B cell (primary cell): ENCODE measurements around the gene DEDD2. TPM values are rescaled to one million over a fixed set of nuclear protein-coding genes. Genes with fewer than 3 reads are reported as not detected.

Source experiments
- ATAC-seq: fragments of 200-7000 bp; cut with Tn5 transposase; one replicate; pipeline ENCODE4 v1.10.0; 2021; ENCODE audit warnings: low read depth, mild to moderate bottlenecking, moderate number of reproducible peaks, moderate library complexity
- CTCF ChIA-PET: fragments of 350-600 bp; sonication (Branson Sonifier 250); formaldehyde crosslinking; loops from one replicate; lab custom pipeline; 2021; ENCODE audit warnings: antibody characterized with exemption, inconsistent platforms; lab: Charles Lee
- POLR2A ChIA-PET: fragments of 350-600 bp; sonication (Branson Sonifier 250); formaldehyde crosslinking; loops from one replicate; lab custom pipeline; 2021; ENCODE audit warnings: antibody characterized with exemption; lab: Charles Lee
- DNase-seq: peaks from one replicate; pipeline ENCODE4 v3.0.0; 2013
- H2AFZ ChIP-seq: 2 replicates; pipeline ENCODE4 v1.6.1; 2012; ENCODE audit warnings: mild to moderate bottlenecking, low read depth, low read length; ENCODE audit not compliant: insufficient read depth, poor library complexity, severe bottlenecking
- H3K27ac ChIP-seq, 2 donors: 1 replicate in 1 of 2; 2 replicates in 1 of 2; pipeline ENCODE4 v1.5.1; 2012 to 2013; ENCODE audit warnings: low read length in 2 of 2, mild to moderate bottlenecking in 2 of 2, moderate library complexity in 1 of 2
- H3K27me3 ChIP-seq, 4 experiments: fragments of 200-600 bp in 1 of 4; sonication (generic) in 1 of 4; replicated peaks in 1 of 4; 1 replicate in 2 of 4; 2 replicates in 2 of 4; pipeline versions ENCODE4 v1.6.1 to v1.7.0; 2013 to 2016; ENCODE audit warnings: low read length in 3 of 4, mild to moderate bottlenecking in 2 of 4, mixed read lengths in 1 of 4, moderate library complexity in 1 of 4; ENCODE audit not compliant: insufficient read depth in 4 of 4, control insufficient read depth in 3 of 4; ENCODE audit errors: control extremely low read depth in 1 of 4
- H3K36me3 ChIP-seq, 2 experiments: replicated peaks in 1 of 2; 1 replicate in 1 of 2; 2 replicates in 1 of 2; pipeline versions ENCODE4 v1.6.1 to v1.7.1; 2013; ENCODE audit warnings: low read length in 1 of 2; ENCODE audit not compliant: insufficient read depth in 2 of 2, control insufficient read depth in 1 of 2; ENCODE audit errors: control extremely low read depth in 1 of 2, extremely low read depth in 1 of 2
- H3K4me1 ChIP-seq, 2 donors: fragments of 200-600 bp in 1 of 2; sonication (generic) in 1 of 2; 1 replicate in 1 of 2; 2 replicates in 1 of 2; pipeline versions ENCODE4 v1.5.1 to v1.6.1; 2013 to 2017; ENCODE audit warnings: low read length in 2 of 2; ENCODE audit not compliant: control insufficient read depth in 2 of 2, insufficient read depth in 2 of 2
- H3K4me2 ChIP-seq: replicated peaks from 2 replicates; pipeline ENCODE3; 2012; ENCODE audit warnings: mild to moderate bottlenecking, low read depth, low read length; ENCODE audit not compliant: poor library complexity, severe bottlenecking
- H3K4me3 ChIP-seq, 5 experiments: fragments of 200-600 bp in 1 of 5; sonication (generic) in 1 of 5; 1 replicate in 3 of 5; 2 replicates in 2 of 5; pipeline versions ENCODE4 v1.5.1 to v1.7.0; 2011 to 2016; ENCODE audit warnings: low read length in 4 of 5, mild to moderate bottlenecking in 4 of 5, low read depth in 2 of 5, control low read depth in 1 of 5, moderate library complexity in 1 of 5; ENCODE audit not compliant: insufficient read depth in 1 of 5; ENCODE audit errors: control extremely low read depth in 1 of 5, extremely low read depth in 1 of 5
- H3K79me2 ChIP-seq: fragments of 200-600 bp; sonication (generic); one replicate; pipeline ENCODE4 v1.6.0; 2016; ENCODE audit warnings: low read length; ENCODE audit not compliant: control insufficient read depth, insufficient read depth
- H3K9ac ChIP-seq: fragments of 200-600 bp; sonication (generic); 2 replicates; pipeline ENCODE4 v1.6.1; 2017; ENCODE audit warnings: mild to moderate bottlenecking, low read length, moderate library complexity
- H3K9me3 ChIP-seq, 3 donors: one replicate each; pipeline versions ENCODE4 v1.6.1 to v1.7.1; 2013; ENCODE audit warnings: low read length in 2 of 3; ENCODE audit not compliant: control insufficient read depth in 2 of 3, insufficient read depth in 1 of 3; ENCODE audit errors: control extremely low read depth in 1 of 3
- H4K20me1 ChIP-seq: 2 replicates; pipeline ENCODE4 v1.6.0; 2012; ENCODE audit warnings: mild to moderate bottlenecking, low read length; ENCODE audit not compliant: insufficient read depth, control insufficient read depth, poor library complexity, severe bottlenecking
- H3K27ac Mint-ChIP-seq: one replicate; pipeline ENCODE4 v1.8.0; 2021; ENCODE audit warnings: mixed read lengths
- H3K27me3 Mint-ChIP-seq: one replicate; pipeline ENCODE4 v1.8.0; 2021; ENCODE audit warnings: mixed read lengths
- H3K4me1 Mint-ChIP-seq: one replicate; pipeline ENCODE4 v1.8.0; 2021; ENCODE audit warnings: mixed read lengths
- H3K4me3 Mint-ChIP-seq: one replicate; pipeline ENCODE4 v1.8.0; 2021; ENCODE audit warnings: mixed read lengths
- H3K9me3 Mint-ChIP-seq: one replicate; pipeline ENCODE4 v1.8.0; 2022; ENCODE audit warnings: mixed read lengths; ENCODE audit not compliant: insufficient read depth
- EZH2 ChIP-seq: IDR thresholded peaks from 2 replicates; pipeline ENCODE4 v1.6.1; 2012; ENCODE audit warnings: borderline replicate concordance, low read depth, mild to moderate bottlenecking, moderate library complexity, low read length; ENCODE audit not compliant: insufficient read depth, poor library complexity, severe bottlenecking
- WGBS: methylation state at CpG from one replicate; pipeline ENCODE4 v1.1.5; 2013; ENCODE audit warnings: missing lambda C conversion rate; ENCODE audit not compliant: insufficient coverage; 5-methylcytosine and 5-hydroxymethylcytosine counted together
- intact Hi-C: fragments of 100-400 bp; cut with micrococcal nuclease; formaldehyde crosslinking; loops from one replicate; pipeline ENCODE4 v1.10.0; 2022
- polyA plus RNA-seq: library from polyadenylated mRNA; depleted of rRNA; stranded (reverse); fragments of >200 nt; gene quantifications from 2 replicates; pipeline ENCODE4 v1.2.3, GENCODE V29; 2012
- total RNA-seq, 2 donors: library from RNA; stranded (reverse); fragments of 120-200 nt in 1 of 2; gene quantifications; 1 replicate in 1 of 2; 2 replicates in 1 of 2; pipeline versions ENCODE4 v1.2.3 to v1.2.4, GENCODE V29; 2013 to 2022
- TF ChIP-seq, protein P1 (sequence below): fragments of 200-600 bp; IDR thresholded peaks from one replicate; pipeline ENCODE4 v1.8.0; 2022; ENCODE audit warnings: antibody characterized with exemption, mild to moderate bottlenecking

DEDD2 gene
- total and polyA plus RNA-seq, 2 donors (not counting 1 experiment from before 2014, with no cell fraction given) = 52.8 to 90.6 TPM

DNA sequence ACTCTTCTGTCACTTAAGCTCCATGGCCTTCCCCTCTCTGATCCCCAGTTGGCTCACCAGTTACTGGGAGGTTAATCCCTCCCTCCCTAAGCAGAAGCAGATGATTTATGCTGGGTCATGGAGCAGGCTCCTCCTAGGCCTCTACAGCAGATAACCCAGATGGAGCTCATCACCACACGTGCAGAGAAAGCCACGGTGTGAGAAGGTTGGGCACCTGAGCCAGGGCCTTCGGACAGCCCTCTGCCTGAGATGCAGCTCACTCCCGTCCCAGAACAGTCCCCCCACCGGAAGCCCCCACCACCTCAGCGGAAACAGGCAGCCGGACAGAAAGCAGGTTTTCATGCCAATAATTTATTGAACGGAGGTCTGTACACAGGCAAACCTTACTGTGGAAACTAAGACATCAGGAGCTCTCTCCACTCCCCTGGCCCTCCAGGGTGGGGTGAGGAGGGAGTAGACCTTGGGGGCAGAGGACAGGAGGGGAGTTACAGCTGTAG is 12.4 kb upstream of the DEDD2 start:
- 70% methylated on average over 3 of the region's 8 CpGs for WGBS
- H3K79me2 ChIP-seq = peaks cover 29% of the 10 kb centered on the region
- DNase-seq (no peak), ATAC-seq (no peak)
- H3K4me3 ChIP-seq = no peak overlapping the region
- H3K4me1 ChIP-seq = no peaks in the 10 kb centered on the region
- intact Hi-C loops = no loop called here
- H3K27ac ChIP-seq = no peak overlapping the region
- no peak overlapping the region for H2AFZ ChIP-seq
- CTCF ChIA-PET = no interaction called here
- H3K36me3 ChIP-seq = peaks cover 2 to 76% of the 10 kb centered on the region in 2 experiments
- no peaks in the 10 kb centered on the region for H3K27me3 ChIP-seq
- H3K9ac ChIP-seq = no peak overlapping the region
- TF ChIP-seq EZH2 = no peak
- TF ChIP-seq, protein P1, sequence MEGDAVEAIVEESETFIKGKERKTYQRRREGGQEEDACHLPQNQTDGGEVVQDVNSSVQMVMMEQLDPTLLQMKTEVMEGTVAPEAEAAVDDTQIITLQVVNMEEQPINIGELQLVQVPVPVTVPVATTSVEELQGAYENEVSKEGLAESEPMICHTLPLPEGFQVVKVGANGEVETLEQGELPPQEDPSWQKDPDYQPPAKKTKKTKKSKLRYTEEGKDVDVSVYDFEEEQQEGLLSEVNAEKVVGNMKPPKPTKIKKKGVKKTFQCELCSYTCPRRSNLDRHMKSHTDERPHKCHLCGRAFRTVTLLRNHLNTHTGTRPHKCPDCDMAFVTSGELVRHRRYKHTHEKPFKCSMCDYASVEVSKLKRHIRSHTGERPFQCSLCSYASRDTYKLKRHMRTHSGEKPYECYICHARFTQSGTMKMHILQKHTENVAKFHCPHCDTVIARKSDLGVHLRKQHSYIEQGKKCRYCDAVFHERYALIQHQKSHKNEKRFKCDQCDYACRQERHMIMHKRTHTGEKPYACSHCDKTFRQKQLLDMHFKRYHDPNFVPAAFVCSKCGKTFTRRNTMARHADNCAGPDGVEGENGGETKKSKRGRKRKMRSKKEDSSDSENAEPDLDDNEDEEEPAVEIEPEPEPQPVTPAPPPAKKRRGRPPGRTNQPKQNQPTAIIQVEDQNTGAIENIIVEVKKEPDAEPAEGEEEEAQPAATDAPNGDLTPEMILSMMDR = no peak
- Mint-ChIP-seq H3K27ac (no peak overlapping the region), H3K4me3 (no peak overlapping the region), H3K4me1 (peaks cover 6% of the 10 kb centered on the region), H3K27me3 (no peaks in the 10 kb centered on the region), H3K9me3 (no peaks in the 10 kb centered on the region)
- no peak overlapping the region for H3K4me2 ChIP-seq
- H3K9me3 ChIP-seq = no peaks in the 10 kb centered on the region
- POLR2A ChIA-PET = no interaction called here
- peaks cover 88% of the 10 kb centered on the region for H4K20me1 ChIP-seq

DNA sequence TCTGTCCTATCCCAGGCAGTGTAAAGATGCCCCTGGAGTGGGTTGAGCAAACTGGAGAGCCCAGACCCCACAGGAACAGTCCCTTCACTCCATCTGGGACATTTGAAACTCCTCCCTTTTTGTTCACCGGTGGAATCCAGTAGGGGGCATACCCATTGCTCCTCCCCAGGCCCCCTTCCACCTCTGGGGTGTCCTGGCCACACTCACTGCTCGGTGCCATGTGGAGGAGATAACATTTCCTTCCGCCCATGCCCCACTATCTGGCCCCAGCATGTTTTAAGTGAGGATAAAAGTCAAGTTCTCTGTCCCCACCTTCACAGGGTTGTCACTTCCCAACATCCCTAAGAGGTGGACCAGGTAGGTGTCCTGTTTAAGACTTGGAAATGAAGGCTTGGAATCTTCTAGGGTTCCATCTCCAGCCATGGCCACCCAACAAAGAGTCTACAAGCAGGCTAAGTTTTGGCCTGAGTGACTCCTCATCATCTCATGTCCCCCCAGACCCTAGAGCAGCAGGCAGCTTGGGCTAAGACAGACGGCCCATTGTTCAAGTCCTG is 11.9 kb upstream of the DEDD2 start:
- H4K20me1 ChIP-seq = peaks cover 88% of the 10 kb centered on the region
- peaks cover 34% of the 10 kb centered on the region for H3K79me2 ChIP-seq
- Mint-ChIP-seq H3K9me3 (no peaks in the 10 kb centered on the region), H3K4me1 (peaks cover 6% of the 10 kb centered on the region), H3K27ac (no peak overlapping the region), H3K4me3 (no peak overlapping the region), H3K27me3 (no peaks in the 10 kb centered on the region)
- H3K27me3 ChIP-seq = no peaks in the 10 kb centered on the region
- intact Hi-C loops = no loop called here
- H3K4me3 ChIP-seq = no peak overlapping the region
- ATAC-seq (no peak), DNase-seq (no peak)
- no peak overlapping the region for H3K27ac ChIP-seq
- no peak overlapping the region for H3K9ac ChIP-seq
- no peaks in the 10 kb centered on the region for H3K9me3 ChIP-seq
- no peak overlapping the region for H2AFZ ChIP-seq
- WGBS = 80% methylated on average over 2 of the region's 4 CpGs
- no peaks in the 10 kb centered on the region for H3K4me1 ChIP-seq
- CTCF ChIA-PET = interaction anchor here (0.8 to 1.9 kb wide), 3 partner anchors 13 to 96 kb away, joined by 3 to 4 read pairs (median 4); partner anchors contain the start of genes GSK3A and POU2F2
- POLR2A ChIA-PET = no interaction called here
- TF ChIP-seq, protein P1 = no peak
- TF ChIP-seq EZH2 = no peak
- no peak overlapping the region for H3K4me2 ChIP-seq
- peaks cover 2 to 76% of the 10 kb centered on the region in 2 experiments for H3K36me3 ChIP-seq
